ENCODE results near the gene NRG2.

DNA sequence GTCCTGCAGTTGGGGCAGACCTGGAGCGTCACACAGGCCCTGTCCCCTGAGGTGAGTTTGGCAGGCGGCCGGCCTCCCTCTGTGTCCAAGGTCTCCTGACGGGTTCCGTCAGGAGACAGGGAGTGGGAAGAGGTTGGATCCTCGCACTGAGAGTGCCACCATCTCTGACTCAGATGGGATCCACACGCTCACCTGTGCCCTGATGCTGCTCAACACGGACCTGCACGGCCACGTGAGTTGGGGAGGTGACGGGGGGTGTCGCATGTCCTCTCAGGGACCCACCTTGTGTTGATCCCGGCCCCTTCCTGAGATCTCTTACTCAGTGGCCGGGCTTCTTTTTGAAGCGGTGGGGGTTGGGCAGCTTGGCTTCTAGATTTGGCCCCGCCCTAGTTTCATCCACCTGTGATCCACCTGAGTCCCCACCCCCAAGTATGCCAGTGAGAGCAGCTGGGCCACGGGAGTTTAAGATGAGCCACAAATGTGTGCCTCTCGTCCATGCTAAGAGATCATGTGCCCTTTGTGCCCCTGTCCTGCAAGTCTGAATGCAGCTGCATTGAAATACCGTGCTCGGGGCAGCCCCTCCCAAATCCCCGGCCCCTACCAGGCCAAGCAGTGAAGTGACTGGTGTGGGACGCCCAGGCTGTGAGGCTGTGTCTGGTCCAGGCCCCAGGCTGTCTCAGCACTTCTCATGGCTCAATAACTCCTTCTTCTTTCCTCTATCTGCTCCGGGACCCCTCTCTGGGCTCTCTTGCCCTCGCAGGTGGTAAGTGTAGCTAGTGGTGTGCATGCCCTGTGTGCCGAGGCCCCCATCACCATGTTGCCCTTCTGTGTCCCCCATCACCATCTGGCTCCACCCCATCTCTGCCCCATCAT is 220.3 kb downstream of the NRG2 start:
- no peak for TF ChIP-seq CTCF (IDR thresholded peaks at IDR 0.05)
- TF ChIP-seq POLR2A (IDR thresholded peaks at IDR 0.05) = no peak

Data from uterus (tissue), 2 donors.